T1000 (cell line): Measurements from ENCODE around the gene TECR.
"Not testable (repeated sequence)": the region's sequence is repeated elsewhere in the genome, so short reads cannot be mapped to it uniquely, and the experiment has no call there.

Experiments
- DNase-seq: peaks from one replicate; lab custom pipeline; 2025; ENCODE audit warnings: mixed read lengths; lab: John Stamatoyannopoulos, UW

The TECR gene, protein sequence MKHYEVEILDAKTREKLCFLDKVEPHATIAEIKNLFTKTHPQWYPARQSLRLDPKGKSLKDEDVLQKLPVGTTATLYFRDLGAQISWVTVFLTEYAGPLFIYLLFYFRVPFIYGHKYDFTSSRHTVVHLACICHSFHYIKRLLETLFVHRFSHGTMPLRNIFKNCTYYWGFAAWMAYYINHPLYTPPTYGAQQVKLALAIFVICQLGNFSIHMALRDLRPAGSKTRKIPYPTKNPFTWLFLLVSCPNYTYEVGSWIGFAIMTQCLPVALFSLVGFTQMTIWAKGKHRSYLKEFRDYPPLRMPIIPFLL

GRCh38 chr19:14529254-14530004 is at the start of gene TECR:
TSS of gene TECR (plus strand) at chr19:14529594. CDS start at chr19:14529697, 103 bp downstream.
- peak; percentile 98 for DNase-seq

DNA sequence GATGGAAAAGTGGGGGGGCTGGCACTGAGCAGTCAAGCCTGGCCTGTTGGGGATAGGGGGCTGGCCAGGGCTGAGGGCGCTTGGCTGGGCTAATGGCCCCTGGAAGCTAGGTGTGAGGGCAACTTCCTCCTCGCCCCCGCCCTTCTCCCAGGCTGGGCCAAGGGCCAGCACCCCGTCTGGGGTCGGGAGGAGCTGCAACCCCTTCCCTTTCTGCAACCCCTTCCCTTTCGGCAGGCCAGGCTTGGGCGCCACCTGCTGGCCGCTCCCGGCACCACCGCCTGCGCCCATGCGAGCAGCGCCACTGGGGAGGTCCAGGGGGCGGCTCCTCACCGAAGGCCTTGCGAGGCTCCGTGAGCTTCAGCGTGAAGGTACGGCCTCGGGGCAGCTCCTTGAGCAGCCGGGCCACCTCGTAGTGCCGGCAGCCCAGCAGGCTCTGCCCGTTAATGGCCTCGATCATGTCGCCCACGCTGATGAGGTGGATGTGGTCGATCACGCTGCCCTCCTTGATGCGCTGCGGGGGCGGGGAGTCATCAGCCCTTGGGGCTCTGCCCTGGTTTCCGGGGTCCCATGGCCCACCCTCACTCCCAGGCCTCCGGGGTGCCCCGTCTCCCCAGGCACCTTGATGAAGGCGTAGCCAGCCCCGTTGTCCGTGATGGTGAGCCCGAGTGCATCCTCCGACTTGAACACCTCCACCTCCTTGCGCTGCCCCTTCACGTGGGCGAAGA is 49.3 kb upstream of the TECR start:
- peak; percentile 66 for DNase-seq

DNA sequence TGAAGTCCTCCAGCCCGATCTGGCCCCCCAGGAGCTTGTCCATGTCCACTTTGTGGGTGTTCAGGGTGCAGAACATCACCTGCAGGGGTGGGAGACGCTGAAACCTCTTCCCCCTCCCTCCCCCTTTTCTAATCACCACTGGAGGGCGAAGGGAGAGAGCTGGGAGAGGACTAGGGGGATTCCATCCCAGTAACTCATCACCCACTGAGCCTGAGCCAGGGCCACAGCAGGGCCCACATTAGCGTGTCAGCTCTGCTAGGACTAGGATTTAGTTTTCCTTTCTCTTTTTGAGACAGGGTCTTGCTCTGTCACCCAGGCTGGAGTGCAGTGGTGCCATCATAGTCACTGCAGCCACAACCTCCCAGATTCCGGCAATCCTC is 48.7 kb upstream of the TECR start:
- no peak for DNase-seq

- DNase-seq, result no peak
Observed at GRCh38 chr19:14482172-14482941, 47.0 kb upstream of the TECR start.

DNA sequence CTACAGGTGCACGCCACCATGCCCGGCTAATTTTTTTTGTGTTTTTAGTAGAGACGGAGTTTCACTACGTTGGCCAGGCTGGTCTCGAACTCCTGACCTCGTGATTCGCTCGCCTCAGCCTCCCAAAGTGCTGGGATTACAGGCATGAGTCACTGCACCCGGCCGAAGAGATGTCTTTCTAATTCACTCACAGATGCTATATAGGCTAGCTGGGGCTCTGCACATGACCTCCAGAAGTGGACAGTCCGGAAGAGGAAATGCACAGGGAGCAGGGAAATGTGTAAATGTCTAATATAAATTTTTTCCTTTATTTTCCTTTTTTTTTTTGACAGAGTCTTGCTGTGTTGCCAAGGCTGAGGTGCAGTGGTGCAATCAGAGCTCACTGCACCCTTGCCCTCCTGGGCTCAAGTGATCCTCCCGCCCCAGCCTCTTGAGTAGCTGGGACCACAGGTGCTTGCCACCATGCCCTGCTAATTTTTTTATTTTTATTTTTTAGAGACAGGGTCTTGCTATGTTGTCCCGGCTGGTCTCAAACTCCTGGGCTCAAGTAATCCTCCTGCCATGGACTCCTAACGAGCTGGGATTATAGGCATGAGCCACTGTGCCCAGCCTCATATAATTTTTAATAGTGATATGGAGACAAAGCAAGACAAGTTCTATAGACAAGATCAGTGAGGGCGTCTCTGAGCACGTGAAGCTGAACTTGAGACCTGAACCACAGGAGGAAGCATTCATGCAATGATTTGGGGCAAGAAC is 41.8 kb upstream of the TECR start:
- DNase-seq, result no peak

DNA sequence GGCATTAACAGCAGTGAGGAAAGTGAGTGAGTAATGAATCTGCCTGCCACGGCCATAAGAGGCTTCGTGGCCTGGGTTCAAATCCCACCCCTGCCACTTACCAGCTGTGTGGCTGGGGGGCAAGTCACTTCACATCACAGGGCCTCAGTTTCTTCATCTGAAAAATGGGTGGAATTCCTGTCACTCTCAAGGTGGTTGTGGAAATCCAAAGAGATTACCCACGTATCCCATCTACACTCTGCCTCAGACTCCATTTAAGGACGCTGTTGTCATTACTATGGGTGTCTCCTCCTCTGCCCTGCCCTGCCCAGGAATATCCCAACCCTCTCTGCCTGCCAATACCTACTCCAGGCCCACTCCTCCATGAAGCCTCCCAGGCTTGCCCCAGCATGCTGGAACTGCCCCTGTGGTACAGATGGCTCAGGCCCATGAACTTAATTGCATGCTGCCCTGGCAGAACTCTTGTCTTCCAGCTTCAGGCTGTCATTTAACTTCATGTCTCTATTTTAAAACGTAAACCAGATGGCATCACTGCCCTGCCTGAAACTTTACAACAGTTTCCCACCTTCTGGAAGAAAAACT is 36.5 kb upstream of the TECR start:
- no peak for DNase-seq

DNA sequence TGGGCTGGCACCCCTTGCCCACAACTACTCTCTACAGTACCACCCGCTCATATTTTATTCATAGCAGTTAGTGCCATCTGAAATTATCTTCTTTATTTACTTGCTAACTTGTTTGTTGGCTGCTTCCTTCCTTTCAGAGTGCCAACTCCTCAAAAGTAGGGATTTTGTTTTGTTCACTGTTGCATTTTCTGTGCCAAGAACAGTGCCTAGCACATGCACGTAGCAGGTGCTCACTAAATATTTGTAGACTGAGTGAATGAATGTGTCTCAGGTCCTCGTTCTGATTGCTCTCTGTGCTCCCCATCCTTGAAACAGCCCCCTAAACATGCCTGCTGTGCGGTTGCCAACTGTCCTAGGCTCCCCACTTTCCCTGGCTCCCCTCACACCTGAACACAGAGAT is 35.0 kb upstream of the TECR start:
- DNase-seq, result no peak

DNA sequence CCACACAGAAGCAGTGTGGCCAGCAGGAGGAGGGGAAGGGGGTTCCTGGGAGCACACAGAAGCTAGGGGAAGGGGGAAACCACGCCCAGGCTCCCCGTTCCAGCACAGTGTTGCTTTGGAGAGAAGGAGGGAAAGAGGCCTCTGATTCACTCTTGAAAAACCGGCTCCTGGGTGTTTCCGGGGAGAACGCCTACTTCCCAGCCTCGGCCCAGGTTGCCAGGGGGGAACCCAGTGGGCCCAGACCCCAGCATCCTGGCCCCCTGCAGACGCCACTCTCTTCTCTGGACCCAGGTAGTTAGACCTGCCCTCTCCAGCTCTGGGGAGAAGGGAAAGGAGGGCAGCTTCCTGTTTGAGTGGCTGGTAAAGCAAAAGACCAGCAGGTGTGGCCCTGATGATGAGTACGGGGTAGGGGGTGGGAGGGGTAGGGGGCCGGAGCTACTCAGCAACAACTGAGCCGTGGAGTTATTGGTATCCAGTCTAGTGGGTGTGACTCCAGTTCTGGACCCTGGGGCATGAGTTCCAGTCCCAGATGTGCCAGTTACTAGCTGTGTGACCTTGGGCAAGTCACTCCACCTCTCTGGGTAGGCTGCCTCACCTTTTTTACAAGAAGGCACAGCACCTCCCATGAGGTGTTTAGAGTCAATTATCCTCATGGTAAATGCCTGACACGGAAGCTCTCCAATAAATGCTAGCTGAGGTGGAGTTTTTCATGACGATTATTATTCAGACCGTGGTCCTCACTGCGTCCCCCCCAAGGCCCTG is 34.3 kb upstream of the TECR start:
- no peak for DNase-seq

GRCh38 chr19:14495672-14496028 is 33.7 kb upstream of the TECR start:
- DNase-seq, result no peak

GRCh38 chr19:14496029-14496833 is 33.2 kb upstream of the TECR start, which contains the start of gene GIPC1:
TSS of gene GIPC1 (minus strand) at chr19:14496127. CDS start at chr19:14482976, 13,151 bp downstream.
- peak; percentile 97 for DNase-seq

DNA sequence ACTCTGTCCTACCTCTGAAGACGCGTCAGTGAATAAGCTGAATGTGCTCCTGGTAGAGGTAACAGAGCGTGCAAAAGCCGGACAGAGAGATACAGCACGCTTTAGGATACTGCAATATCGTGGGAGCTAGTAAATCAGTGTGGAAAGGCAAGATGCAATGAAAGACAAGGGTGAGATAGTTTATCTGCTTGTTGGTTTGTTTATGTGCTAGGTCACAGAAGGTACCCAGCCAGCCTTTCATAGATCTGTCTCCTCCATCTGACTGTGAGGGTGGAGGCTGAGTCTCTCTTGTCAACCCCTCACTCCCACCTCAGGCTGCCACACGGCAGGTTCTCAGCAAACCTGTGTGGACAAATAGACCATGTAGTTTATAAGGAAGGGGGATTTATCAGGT is 32.6 kb upstream of the TECR start:
- DNase-seq, result no peak

DNA sequence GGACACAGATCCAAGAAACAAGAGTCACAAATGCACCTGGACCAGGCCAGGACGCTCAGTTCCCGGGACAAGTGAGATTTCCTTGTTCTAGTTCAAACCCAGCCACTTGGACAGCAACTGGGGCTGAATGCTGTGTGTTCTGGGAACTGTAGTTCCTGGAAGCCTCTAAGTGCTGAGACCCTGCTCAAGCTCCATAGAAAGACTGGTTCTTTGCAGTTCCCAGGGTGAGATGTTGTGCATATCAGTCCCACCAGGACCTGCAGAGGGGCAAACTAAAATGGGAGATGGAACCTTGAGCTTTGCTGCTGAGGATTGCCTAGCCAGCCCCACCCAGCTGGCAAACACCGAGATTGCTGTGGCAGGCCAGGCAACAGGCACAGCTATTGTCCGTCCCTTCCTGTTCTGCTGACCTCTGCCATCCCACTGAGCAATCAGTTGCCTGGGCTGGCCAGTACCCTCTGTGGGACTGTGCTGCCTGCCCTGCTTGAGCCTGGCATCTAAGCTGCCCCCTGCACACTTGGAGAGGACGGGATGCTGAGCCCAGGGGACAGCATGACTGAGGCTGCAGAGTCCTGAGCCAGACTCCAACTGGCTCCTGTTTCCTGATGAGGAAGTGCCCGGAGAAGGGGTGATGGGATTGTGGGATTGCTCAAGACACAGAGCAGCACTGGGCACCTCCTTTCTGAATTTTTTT is 32.0 kb upstream of the TECR start:
- no peak for DNase-seq

- no peak for DNase-seq
Observed at GRCh38 chr19:14502334-14503092, 26.9 kb upstream of the TECR start.

GRCh38 chr19:14503285-14503684 is 26.1 kb upstream of the TECR start:
- DNase-seq, result no peak

GRCh38 chr19:14504575-14504974 is 24.8 kb upstream of the TECR start:
- not testable (repeated sequence) for DNase-seq

DNA sequence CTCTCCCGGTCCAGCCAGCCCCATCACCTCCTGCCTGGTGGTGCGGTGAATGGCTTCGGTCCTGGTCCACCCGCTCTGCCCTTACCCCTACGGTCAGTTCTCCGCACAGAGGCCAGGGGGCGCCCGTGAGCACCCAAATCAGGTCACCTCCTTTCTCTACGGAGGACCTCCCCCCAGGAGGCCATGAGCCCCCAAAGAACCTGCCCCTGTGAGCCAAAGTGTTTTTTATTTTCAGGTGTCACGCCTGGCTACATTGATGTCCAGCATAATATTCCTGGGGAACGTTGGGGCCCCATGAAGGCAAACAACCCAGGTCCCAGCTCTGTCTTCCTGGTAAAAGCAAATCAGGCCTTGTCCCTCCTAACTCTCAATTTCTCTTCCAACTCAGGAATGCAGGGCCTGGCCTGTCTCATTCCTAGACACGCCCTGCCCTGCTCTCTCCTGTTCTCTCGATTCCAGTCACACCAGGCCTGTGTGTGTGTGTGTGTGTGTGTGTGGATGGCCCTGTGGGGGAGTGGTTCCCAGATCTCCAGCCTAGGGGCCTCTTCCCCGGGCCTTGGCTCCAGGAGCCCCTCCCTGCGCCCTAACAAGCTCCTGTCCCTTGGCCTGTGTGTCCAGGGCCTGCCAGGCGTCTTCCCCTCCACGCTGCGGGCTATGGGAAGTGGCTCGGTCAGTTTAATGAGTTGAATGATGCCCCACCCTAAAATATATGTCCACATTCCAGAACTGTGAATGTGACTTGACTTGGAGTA is 23.7 kb upstream of the TECR start:
- peak; percentile 74 for DNase-seq
